ENCODE measurements around the gene OTUD5. TPM values are rescaled to one million over a fixed set of nuclear protein-coding genes. Genes with fewer than 3 reads are reported as not detected.
A peak's percentile ranks its signal among the peaks of the same experiment; 100 is the strongest.

OTUD5 gene
- polyA plus RNA-seq, 10 donors: 31.5 to 41.9 (median 34.9) TPM

DNA sequence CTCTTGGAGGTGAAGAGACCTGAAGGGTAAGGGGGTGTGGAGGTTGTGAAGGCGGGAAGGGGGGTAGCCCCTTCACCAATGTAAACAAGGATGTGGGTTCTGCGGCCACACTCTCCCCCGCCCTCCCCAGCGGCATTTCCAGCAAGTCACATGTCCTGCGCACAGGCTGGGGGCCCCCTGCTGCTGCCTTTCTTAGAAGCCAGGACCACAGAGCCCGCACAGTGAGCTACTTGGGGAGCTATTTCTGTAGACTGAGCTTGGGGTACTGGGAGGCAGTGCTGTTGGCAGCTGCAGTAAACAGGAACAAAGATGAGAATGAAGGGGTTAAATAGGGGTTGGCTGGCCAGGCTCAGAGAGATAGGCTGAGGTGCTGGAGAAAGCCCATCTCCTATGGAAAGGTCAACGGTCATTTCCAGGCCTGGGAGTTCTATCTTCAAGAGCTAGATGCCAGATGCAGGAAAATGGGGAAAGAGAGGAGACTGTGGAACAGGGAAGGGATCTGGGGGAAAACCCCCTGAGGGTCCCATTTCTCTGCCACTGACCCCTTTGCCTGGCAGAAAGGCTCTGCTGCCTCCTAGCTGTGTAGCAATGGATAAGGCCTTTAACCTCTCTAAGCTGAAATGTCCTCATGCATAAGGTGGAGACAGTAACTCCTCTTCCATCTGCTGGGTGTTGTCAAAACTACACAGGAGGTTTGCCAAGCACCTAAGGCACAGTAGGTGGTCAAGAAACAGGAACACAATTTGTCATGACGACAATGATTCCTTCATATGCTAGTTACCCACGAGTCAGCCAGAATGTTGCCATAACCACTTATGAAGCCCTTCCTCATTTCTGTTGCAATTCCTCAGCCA, 20.1 kb downstream of the OTUD5 start:
- no peak for DNase-seq

DNA sequence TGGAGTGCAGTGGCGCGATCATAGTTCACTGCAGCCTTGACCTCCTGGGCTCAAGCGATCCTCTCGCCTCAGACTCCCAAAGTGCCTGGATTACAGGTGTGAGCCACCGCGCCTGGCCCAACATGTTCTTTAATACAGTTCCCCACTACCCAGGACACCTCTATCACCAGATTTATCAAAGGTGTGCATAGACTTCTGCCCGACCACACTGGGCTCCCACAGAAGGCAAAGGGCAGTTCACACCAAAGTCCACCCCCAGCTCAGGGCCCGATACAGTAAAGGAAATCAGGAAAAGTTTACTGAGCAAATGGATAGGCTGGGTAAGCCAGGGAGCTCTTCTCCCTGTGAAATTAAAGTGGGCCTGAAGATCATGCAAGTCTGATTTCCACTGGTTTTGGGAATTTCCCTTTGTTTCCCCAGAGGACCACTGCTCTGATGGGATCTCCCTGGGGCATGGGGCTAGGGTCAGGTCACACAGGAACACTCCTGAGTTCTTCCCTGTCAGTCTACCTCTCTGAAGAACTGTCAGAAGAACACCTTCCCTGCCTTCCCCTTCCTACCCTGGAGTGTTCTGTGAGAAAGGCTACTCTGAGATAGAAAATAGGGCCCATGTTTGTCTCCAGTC, 20.9 kb downstream of the OTUD5 start:
- DNase-seq: no peak

DNA sequence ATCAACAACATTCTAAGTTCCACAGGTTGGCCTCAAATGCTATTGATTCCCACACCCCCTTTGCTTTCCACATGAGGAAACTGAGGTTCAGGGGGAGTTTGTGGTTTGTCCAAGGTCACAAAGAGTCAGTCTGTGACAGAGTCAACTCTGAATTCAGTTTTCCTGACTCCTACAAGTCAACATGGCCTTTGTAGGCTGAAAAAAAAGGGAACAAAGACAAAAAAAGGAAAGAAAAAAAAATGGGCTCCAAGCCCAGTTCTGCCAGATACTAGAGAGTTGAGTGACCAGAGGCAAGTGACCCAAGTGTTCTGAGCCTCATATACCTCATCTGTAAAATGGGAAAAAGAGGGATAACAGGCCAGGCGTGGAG, 22.1 kb downstream of the OTUD5 start:
- DNase-seq: no peak

DNA sequence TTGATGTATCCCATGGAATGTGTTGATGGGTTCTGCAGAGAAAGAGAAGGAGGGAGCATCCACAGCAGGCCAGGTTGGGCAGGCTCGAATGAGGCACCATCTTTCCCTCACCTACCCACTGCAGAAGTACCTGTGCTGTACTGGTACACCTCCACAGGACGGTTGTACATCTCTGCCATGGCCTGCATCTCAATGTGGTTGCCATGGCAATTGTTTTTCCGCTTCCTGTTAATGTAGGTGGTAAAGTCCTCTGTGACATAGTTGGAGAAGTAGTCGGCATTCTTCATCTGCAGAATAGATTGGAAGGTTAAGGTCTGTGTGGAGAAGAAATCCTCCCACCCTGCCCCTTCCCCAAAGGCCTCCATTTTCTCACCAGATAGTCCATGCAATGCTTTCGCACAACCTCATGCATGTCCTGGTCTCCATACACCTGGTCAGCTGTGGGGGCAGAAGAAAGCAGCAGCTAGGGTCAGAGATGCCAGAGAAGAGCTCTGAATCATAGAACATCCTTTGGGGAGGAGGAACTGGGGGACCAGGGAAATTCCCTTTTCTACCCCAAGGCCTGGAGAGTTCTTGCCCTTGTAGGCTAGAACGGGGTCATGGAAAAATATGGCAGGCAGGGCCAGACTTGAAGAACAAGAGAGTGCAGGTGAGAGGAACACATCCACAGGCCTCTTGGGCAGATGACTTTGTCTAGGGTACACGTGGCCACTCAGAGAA, 22.7 kb downstream of the OTUD5 start:
- DNase-seq: no peak

DNA sequence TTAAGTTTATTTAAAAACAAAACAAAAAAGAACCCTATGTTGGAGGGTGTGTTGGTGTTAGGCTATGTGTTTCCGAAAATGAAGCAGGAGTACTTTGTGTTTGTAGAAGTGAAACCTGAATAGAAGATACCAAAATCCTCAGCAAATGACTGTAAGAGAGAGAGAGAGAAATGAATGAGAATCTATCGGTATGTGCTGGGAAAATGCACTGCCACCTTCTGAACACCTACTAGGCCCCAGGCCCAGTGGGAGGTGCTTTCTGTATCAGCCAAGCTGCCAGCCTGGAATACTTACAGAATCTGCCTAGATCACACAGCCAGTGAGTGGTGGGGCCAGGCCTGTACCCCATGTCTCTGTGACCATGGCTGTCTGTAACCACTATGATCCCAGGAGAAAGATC, 23.6 kb downstream of the OTUD5 start:
- no peak for DNase-seq

DNA sequence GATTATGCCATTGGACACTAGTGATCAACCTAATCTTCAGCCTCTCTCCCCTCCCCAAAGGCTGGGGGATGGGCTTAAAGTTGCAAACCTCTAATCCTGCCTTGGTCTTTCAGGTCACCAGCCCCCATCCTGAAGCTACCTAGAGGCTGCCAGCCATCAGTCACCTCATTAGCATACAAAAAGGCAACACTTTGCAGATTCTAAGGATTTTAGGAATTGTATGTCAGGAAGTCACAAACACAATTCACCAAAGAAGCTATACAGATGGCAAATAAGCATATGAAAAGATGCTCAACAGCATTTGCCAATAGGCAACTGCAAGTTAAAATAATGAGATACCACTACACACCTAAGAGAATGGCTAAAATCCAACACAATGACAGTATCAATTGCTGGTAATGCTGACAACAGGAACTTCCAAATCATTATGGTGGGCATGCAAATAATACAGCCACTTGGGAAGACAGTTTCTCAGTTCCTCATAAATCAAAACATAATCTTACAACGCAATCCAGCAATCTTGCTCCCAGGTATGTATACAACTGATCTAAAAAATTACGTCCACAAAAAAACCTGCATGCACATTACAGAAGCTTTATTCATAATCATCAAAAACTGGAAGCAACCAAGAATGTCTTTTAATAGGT, 29.5 kb downstream of the OTUD5 start:
- DNase-seq: no peak

DNA sequence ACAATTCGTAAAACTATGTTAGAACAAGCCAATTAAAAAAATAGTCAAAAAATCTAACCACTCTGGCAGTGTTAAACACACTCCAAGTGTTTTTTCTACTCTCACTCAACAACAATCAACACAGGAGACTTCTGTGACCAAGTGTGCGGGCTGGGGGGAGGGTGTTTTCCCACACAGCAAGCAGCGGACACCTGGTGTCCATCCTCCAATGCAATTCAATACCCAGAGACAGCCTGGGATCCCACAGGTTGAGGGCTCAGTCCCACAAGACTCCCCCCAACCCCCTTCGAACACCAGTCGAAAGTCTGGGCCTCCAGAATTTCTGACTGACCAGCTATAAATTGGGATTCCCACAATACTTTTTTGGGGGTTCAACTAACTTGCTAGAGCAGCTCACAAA, 30.3 kb downstream of the OTUD5 start:
- no peak for DNase-seq

DNA sequence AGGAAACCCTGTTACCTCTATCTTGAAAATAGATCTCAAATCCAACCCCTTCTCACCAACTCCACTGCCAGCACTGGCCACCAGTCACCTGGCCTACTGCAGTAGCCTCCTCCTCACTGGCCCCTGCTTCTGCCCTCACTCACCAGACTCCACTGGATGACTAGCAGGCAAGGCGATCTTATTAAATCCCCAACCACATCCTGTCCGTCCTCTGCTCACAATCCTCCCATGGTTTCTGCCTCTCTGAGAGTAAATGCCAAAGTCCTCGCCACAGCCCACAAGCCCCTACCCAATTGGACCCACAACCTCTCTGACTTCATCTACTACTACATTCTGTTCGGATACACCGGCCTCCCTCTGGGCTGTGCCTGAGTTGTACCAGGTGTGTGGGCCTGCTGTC, 33.1 kb downstream of the OTUD5 start:
- DNase-seq: no peak

DNA sequence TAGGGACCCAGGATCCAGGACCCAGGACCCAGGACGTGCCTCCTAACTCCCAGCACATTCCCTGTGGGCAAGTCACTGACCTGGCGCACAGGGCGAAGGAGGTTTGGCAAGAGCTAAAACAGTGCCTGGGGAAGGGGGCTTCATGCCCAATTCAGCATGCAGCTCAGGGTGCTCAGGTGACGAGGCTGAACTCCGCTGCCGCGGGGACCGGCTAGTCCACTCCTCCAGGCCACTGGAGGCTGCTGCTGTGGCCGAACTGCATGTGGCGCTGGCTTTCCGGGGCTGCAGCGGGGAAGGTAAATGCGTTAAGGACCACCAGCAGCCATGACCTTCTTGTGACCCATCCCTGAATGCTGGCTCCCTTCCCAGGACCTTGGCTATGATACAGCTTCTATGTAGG, 33.6 kb downstream of the OTUD5 start:
- no peak for DNase-seq

DNA sequence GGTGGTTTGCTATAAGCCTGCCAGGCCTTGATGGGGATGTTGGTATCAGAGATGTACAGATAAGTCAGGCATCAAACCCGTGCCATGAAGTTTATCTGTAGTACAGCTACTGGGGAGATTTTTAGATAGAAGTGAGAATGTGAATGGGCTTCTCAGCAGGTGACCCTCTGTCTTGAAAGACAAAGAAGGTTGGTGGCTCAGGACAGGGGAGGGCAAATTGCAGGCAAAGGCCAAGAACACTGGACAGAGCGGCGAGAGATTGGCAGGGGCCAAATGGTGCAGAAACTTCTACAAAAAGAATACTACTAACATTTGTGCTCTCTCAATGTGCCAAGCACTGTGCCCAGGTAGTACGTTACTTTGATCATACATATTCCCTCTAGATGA, 36.7 kb downstream of the OTUD5 start:
- DNase-seq: no peak

DNA sequence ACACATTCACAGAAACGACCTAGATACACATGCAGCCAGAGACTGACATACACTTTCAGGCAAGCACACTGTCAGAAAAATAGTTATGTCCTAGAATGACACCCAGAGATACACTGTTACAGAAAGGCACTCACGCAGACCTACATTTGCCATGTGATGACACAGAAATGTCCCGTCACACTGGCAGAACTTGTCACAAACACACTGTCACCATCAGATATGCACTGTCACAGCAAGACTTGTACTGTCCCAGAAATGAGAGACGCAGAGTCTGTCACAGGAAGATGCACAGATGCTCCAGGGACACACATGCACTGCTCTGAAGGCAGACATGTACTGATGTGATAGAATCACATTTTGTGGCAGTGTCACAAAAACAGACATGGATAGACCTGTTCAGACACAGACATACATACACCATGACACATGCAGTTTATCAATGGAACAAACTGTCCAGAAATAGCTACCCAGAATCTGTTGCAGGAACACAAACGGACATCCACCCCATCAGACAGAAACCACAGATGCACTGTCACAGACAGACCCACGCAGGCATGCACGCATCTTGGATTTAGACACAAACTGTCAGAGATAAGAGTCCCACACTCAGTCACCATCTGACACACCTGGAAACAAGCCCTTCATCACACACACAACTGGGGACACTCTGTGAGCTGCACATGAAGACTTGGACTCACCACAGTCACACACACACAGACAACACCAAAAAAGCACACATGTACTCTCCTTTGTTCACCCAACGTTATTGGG, 37.3 kb downstream of the OTUD5 start:
- DNase-seq: no peak

DNA sequence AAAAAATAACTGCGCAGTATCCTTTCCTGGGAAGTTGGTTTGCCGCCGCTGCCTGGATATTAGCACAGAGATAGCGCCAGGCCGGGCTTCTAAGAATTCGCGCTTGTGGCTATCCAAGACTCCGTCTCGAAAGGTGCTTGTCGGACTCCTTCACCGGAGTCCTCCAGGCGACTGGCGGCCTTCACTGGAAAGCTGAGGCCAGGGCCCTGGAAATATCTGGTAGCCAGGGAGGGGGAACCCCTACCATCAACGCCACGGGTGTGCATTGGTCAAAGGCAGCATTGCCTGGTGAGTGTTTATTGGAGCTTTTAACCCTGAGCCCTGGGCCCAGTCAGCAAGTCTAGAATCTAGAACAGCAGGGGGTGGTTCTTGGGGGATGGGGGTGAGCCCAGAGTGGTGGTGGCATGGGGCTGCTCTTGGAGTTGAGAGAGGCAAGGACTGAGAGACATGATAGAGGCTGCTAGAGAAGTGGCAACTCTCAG, 38.0 kb downstream of the OTUD5 start:
- no peak for DNase-seq

DNA sequence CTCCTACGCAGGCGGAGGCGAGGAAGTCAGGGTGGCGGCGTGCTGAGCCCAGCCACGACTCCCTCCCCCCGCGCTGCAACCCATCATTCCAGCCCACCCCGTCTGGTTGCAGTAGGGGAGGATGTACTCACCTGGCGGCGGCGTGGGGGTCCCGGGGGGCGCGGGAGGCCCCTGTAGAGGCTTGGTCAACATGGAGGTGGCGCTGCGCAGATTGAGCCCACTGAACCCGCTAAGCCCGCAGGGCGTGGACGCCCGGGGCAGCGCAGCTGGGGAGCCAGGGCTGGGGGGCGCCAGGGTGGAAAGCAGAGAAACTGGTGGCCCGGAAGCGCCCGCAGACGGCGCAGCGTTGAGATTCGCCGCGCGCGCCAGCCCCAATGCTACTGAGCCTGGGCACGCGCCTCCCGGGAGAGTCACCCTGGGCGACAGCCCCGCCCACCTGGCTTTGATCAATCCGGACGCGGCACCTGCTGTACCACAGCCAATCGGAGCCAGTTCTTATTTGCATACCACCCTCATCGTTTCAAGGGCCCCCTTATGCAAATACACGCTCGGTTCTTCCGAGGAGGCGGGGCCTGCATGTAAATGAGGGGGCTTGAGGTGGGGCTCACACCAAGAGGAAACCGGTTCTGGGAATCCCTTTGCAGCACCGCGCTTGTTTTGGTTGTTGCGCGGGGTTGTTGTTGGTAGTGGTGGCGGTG, 38.6 kb downstream of the OTUD5 start, which contains the start of gene PIM2:
TSS of gene PIM2 (minus strand) at position 382 of the 698 bp plus-strand sequence. CDS start at position 192, 190 bp downstream.
- peak; percentile 69 to 78 (median 70) for DNase-seq

DNA sequence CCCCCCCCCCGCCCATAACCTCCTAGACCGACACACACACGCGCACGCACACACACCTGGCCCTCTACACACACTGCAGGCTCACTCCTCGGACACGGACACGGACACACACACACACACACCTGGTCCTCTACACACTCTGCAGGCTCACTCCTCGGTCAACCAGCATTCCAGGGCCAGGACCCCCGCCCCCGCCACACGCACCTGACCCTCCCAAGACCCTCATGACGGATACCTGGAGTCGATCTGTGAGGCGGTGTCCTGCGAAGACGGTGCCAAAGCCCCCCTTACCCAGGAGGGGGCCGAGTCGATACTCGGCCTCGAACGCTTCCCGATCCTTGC, 39.1 kb downstream of the OTUD5 start:
- no peak for DNase-seq

DNA sequence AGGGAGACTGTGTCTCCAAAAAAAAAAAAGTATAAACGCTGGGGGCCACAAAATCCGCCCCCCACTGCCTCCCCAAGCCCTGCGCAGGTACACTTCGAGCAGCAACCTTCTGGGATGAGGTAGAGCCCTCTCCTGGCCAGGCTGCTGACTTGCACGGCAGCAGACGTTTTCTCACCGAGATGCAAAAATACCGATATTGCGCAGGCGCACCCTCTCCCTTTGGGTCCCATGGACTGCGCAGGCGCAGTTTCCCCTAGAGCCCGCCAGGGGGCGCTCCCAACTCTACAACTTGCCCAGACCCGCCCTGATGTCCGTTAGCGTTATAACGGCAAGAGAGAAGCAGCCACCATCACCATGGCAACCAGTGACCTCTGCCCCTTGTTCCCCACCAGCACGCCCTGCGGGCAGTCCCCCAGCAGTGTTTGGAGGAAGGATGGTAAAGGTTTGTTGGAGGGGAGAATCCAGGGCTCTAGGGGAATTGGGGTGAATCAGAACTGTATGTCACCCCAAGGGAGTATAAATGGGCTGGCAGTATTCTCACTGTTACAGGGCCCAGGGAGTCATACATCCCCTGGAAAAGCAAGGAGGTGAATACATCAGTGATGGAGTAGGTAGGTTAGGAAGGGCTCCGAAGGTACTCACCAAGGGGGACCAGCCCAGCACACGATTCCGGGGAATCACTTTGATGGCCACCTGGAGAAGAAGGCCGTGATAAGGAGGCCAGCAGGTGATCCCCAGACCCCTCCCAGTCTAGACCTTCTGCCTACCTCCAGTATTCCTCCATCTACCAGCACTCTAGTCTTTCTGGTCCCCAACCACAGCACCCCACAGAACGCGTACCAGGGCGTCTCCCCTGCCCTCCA, 40.0 kb downstream of the OTUD5 start:
- DNase-seq: peak; percentile 80 to 92 (median 88)

DNA sequence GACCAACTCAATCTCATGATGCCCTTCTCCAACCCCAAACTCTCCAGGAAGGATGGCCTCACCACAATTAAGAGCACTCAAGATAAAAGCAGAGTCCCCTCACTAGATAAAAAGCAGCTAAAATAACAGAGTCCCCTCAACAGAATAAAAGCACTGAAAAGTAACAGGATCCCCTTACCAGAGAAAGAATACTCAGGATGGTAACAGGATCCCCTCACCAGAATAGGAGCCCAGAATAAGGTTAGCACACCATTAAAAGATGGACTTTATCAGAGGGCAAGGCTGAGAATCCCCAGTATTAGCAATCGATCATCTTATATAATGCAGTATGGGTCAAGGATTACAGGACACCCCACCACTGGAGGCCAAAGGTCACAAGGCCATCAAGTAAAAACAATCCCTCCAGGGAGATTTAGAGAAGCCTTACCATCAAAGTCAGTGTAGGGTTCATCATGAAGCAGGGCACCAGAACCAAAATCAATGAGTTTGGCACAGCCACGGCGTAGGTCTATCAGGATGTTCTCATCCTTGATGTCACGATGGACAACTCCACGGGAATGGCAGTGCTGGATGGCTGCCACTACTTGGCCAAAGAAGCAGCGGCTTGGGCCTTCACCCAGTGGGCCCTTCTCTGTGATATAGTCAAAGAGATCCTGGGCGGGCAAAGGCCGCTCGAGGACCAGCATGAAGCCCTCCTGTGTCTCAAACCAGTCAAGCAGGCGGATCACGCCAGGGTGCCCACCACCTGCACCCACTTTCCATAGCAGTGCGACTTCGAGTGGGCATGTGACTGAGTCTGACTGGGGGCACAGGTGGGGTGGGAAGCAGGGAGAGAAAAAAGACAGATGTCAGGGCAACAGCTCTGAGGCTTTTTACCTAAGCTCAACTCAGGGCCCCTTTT, 42.6 kb downstream of the OTUD5 start:
- no peak for DNase-seq

DNA sequence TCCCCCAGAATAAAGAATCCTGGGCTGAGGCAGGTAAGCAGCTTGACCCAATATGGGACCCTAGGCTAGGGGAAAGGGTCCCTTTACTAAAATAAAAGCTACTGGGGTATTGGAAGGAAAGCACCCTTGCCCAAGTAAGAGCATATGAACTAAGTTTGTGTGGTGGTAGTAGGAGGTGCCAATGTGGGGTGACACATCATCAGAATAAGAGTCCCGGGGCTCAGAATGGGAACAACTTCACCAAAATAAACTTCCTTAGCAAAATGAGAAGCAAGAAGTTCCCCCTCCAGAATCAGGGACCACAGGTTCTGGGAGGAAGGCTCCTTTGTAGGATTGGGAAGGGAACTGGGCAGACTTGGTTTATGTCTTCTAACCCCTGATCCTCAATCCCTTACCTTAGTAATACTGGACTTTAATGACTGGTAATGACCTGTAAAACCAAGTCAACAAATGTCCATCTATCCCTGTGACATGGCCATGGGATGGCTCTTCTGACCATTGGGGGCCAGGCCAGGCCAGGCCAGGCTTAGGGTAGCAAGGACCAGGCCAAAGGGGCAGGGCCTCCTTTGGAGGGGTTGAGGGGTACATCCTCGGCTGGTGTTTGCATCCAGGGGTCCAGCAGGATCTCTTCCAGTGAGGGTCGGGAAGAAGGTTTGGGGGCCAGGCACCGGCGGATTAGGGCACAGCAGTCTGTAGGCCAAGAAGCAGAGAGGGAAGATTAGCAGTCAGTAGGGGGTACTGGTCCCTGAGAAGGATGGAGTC, 43.6 kb downstream of the OTUD5 start:
- no peak for DNase-seq

Measured in muscle of back (tissue), 11 donors.